ENCODE results near the gene IL17RA.

GRCh38 chr22:17096071-17096470 lies 11.3 kb downstream of the IL17RA start:
- TF ChIP-seq POLR2AphosphoS5 (IDR thresholded peaks at IDR 0.05) (no peak), CTCF (IDR thresholded peaks at IDR 0.05) (no peak)
